B cell (primary cell): ENCODE data around the gene MED27. TPM values are rescaled to one million over a fixed set of nuclear protein-coding genes. Genes with fewer than 3 reads are reported as not detected.

ENCODE experiments used
- ATAC-seq: fragments of 200-7000 bp; cut with Tn5 transposase; one replicate; pipeline ENCODE4 v1.10.0; 2021; ENCODE audit warnings: low read depth, mild to moderate bottlenecking, moderate number of reproducible peaks, moderate library complexity
- CTCF ChIA-PET: fragments of 350-600 bp; sonication (Branson Sonifier 250); formaldehyde crosslinking; loops from one replicate; lab custom pipeline; 2021; ENCODE audit warnings: antibody characterized with exemption, inconsistent platforms; lab: Charles Lee
- POLR2A ChIA-PET: fragments of 350-600 bp; sonication (Branson Sonifier 250); formaldehyde crosslinking; loops from one replicate; lab custom pipeline; 2021; ENCODE audit warnings: antibody characterized with exemption; lab: Charles Lee
- DNase-seq: peaks from one replicate; pipeline ENCODE4 v3.0.0; 2013
- H2AFZ ChIP-seq: 2 replicates; pipeline ENCODE4 v1.6.1; 2012; ENCODE audit warnings: mild to moderate bottlenecking, low read depth, low read length; ENCODE audit not compliant: insufficient read depth, poor library complexity, severe bottlenecking
- H3K27ac ChIP-seq, 2 donors: 1 replicate in 1 of 2; 2 replicates in 1 of 2; pipeline ENCODE4 v1.5.1; 2012 to 2013; ENCODE audit warnings: low read length in 2 of 2, mild to moderate bottlenecking in 2 of 2, moderate library complexity in 1 of 2
- H3K27me3 ChIP-seq, 4 experiments: fragments of 200-600 bp in 1 of 4; sonication (generic) in 1 of 4; replicated peaks in 1 of 4; 1 replicate in 2 of 4; 2 replicates in 2 of 4; pipeline versions ENCODE4 v1.6.1 to v1.7.0; 2013 to 2016; ENCODE audit warnings: low read length in 3 of 4, mild to moderate bottlenecking in 2 of 4, mixed read lengths in 1 of 4, moderate library complexity in 1 of 4; ENCODE audit not compliant: insufficient read depth in 4 of 4, control insufficient read depth in 3 of 4; ENCODE audit errors: control extremely low read depth in 1 of 4
- H3K36me3 ChIP-seq, 2 experiments: replicated peaks in 1 of 2; 1 replicate in 1 of 2; 2 replicates in 1 of 2; pipeline versions ENCODE4 v1.6.1 to v1.7.1; 2013; ENCODE audit warnings: low read length in 1 of 2; ENCODE audit not compliant: insufficient read depth in 2 of 2, control insufficient read depth in 1 of 2; ENCODE audit errors: control extremely low read depth in 1 of 2, extremely low read depth in 1 of 2
- H3K4me1 ChIP-seq, 2 donors: fragments of 200-600 bp in 1 of 2; sonication (generic) in 1 of 2; 1 replicate in 1 of 2; 2 replicates in 1 of 2; pipeline versions ENCODE4 v1.5.1 to v1.6.1; 2013 to 2017; ENCODE audit warnings: low read length in 2 of 2; ENCODE audit not compliant: control insufficient read depth in 2 of 2, insufficient read depth in 2 of 2
- H3K4me2 ChIP-seq: replicated peaks from 2 replicates; pipeline ENCODE3; 2012; ENCODE audit warnings: mild to moderate bottlenecking, low read depth, low read length; ENCODE audit not compliant: poor library complexity, severe bottlenecking
- H3K4me3 ChIP-seq, 5 experiments: fragments of 200-600 bp in 1 of 5; sonication (generic) in 1 of 5; 1 replicate in 3 of 5; 2 replicates in 2 of 5; pipeline versions ENCODE4 v1.5.1 to v1.7.0; 2011 to 2016; ENCODE audit warnings: low read length in 4 of 5, mild to moderate bottlenecking in 4 of 5, low read depth in 2 of 5, control low read depth in 1 of 5, moderate library complexity in 1 of 5; ENCODE audit not compliant: insufficient read depth in 1 of 5; ENCODE audit errors: control extremely low read depth in 1 of 5, extremely low read depth in 1 of 5
- H3K79me2 ChIP-seq: fragments of 200-600 bp; sonication (generic); one replicate; pipeline ENCODE4 v1.6.0; 2016; ENCODE audit warnings: low read length; ENCODE audit not compliant: control insufficient read depth, insufficient read depth
- H3K9ac ChIP-seq: fragments of 200-600 bp; sonication (generic); 2 replicates; pipeline ENCODE4 v1.6.1; 2017; ENCODE audit warnings: mild to moderate bottlenecking, low read length, moderate library complexity
- H3K9me3 ChIP-seq, 3 donors: one replicate each; pipeline versions ENCODE4 v1.6.1 to v1.7.1; 2013; ENCODE audit warnings: low read length in 2 of 3; ENCODE audit not compliant: control insufficient read depth in 2 of 3, insufficient read depth in 1 of 3; ENCODE audit errors: control extremely low read depth in 1 of 3
- H4K20me1 ChIP-seq: 2 replicates; pipeline ENCODE4 v1.6.0; 2012; ENCODE audit warnings: mild to moderate bottlenecking, low read length; ENCODE audit not compliant: insufficient read depth, control insufficient read depth, poor library complexity, severe bottlenecking
- H3K27ac Mint-ChIP-seq: one replicate; pipeline ENCODE4 v1.8.0; 2021; ENCODE audit warnings: mixed read lengths
- H3K27me3 Mint-ChIP-seq: one replicate; pipeline ENCODE4 v1.8.0; 2021; ENCODE audit warnings: mixed read lengths
- H3K4me1 Mint-ChIP-seq: one replicate; pipeline ENCODE4 v1.8.0; 2021; ENCODE audit warnings: mixed read lengths
- H3K4me3 Mint-ChIP-seq: one replicate; pipeline ENCODE4 v1.8.0; 2021; ENCODE audit warnings: mixed read lengths
- H3K9me3 Mint-ChIP-seq: one replicate; pipeline ENCODE4 v1.8.0; 2022; ENCODE audit warnings: mixed read lengths; ENCODE audit not compliant: insufficient read depth
- EZH2 ChIP-seq: IDR thresholded peaks from 2 replicates; pipeline ENCODE4 v1.6.1; 2012; ENCODE audit warnings: borderline replicate concordance, low read depth, mild to moderate bottlenecking, moderate library complexity, low read length; ENCODE audit not compliant: insufficient read depth, poor library complexity, severe bottlenecking
- WGBS: methylation state at CpG from one replicate; pipeline ENCODE4 v1.1.5; 2013; ENCODE audit warnings: missing lambda C conversion rate; ENCODE audit not compliant: insufficient coverage; 5-methylcytosine and 5-hydroxymethylcytosine counted together
- intact Hi-C: fragments of 100-400 bp; cut with micrococcal nuclease; formaldehyde crosslinking; loops from one replicate; pipeline ENCODE4 v1.10.0; 2022
- polyA plus RNA-seq: library from polyadenylated mRNA; depleted of rRNA; stranded (reverse); fragments of >200 nt; gene quantifications from 2 replicates; pipeline ENCODE4 v1.2.3, GENCODE V29; 2012
- total RNA-seq, 2 donors: library from RNA; stranded (reverse); fragments of 120-200 nt in 1 of 2; gene quantifications; 1 replicate in 1 of 2; 2 replicates in 1 of 2; pipeline versions ENCODE4 v1.2.3 to v1.2.4, GENCODE V29; 2013 to 2022
- TF ChIP-seq, protein P1 (sequence below): fragments of 200-600 bp; IDR thresholded peaks from one replicate; pipeline ENCODE4 v1.8.0; 2022; ENCODE audit warnings: antibody characterized with exemption, mild to moderate bottlenecking

Gene MED27
- total and polyA plus RNA-seq, 2 donors (not counting 1 experiment from before 2014, with no cell fraction given), result 17.4 to 17.7 TPM

DNA sequence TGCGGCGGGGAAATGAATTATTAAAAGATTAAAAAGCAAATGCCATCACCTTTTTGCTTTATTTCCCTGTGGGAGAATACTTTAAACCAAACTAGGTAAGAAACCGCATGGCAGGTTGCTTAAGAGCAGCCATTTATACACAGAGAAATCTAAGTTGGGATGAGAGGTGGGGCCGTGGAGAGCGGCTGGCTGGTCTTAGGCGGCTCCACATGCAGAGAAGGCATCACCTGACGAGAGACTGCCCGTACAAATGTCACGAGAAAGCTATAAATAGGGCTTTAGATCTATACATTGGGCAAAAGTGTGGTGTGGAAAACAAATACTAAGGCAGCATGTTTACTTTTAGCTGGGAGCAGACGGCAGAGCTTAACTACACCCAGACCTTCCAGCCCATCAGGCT lies 39.4 kb downstream of the MED27 start:
- H2AFZ ChIP-seq, result no peak overlapping the region
- H3K27me3 ChIP-seq, result no peaks in the 10 kb centered on the region
- ATAC-seq (no peak), DNase-seq (no peak)
- peaks cover 58% of the 10 kb centered on the region for H3K79me2 ChIP-seq
- TF ChIP-seq EZH2, result no peak
- TF ChIP-seq, protein P1, sequence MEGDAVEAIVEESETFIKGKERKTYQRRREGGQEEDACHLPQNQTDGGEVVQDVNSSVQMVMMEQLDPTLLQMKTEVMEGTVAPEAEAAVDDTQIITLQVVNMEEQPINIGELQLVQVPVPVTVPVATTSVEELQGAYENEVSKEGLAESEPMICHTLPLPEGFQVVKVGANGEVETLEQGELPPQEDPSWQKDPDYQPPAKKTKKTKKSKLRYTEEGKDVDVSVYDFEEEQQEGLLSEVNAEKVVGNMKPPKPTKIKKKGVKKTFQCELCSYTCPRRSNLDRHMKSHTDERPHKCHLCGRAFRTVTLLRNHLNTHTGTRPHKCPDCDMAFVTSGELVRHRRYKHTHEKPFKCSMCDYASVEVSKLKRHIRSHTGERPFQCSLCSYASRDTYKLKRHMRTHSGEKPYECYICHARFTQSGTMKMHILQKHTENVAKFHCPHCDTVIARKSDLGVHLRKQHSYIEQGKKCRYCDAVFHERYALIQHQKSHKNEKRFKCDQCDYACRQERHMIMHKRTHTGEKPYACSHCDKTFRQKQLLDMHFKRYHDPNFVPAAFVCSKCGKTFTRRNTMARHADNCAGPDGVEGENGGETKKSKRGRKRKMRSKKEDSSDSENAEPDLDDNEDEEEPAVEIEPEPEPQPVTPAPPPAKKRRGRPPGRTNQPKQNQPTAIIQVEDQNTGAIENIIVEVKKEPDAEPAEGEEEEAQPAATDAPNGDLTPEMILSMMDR, result no peak
- CTCF ChIA-PET, result no interaction called here
- no peak overlapping the region for H3K9ac ChIP-seq
- POLR2A ChIA-PET, result no interaction called here
- intact Hi-C loops, result no loop called here
- Mint-ChIP-seq H3K27me3 (no peaks in the 10 kb centered on the region), H3K4me3 (no peak overlapping the region), H3K27ac (no peak overlapping the region), H3K4me1 (peaks cover 19% of the 10 kb centered on the region), H3K9me3 (no peaks in the 10 kb centered on the region)
- H3K9me3 ChIP-seq, result no peaks in the 10 kb centered on the region
- no peak overlapping the region for H3K4me2 ChIP-seq
- H4K20me1 ChIP-seq, result peaks cover 45% of the 10 kb centered on the region
- H3K4me1 ChIP-seq, result peaks cover 0 to 6% of the 10 kb centered on the region in 2 donors
- WGBS, result 96% methylated on average over 8 of the region's 10 CpGs
- peaks cover 0 to 6% of the 10 kb centered on the region in 2 experiments for H3K36me3 ChIP-seq
- no peak overlapping the region for H3K27ac ChIP-seq
- H3K4me3 ChIP-seq, result no peak overlapping the region

DNA sequence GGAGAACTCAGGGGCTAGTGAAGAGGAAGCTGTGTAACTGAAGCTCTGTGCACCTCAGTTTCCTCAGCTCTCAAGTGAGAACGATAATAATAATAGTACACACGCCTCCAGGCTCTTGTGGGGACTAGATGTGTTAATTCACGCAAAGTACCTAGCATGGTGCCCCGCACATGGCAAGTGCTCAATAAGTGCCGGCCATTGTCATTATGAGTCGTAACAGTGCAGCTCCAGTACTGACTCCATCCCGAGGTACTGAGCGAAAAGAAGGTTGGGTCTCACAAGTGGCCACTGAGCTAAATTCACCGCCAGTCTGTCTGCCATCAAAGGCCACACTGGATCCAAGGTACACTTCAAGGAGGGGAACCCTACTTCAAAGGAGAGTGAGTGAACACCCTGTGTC lies 40.4 kb downstream of the MED27 start:
- WGBS, result 97% methylated on average over 9 of the region's 9 CpGs

More for the DNA sequence above, 40.4 kb downstream of the MED27 start:
- Histone ChIP-seq H3K36me3 (peaks cover 0 to 6% of the 10 kb centered on the region in 2 experiments), H3K4me2 (no peak overlapping the region), H3K27me3 (no peaks in the 10 kb centered on the region), H3K9me3 (no peaks in the 10 kb centered on the region), H3K79me2 (peaks cover 62% of the 10 kb centered on the region), H3K4me3 (no peak overlapping the region), H2AFZ (no peak overlapping the region), H3K27ac (no peak overlapping the region), H3K4me1 (peaks cover 0 to 6% of the 10 kb centered on the region in 2 donors), H4K20me1 (peaks cover 55% of the 10 kb centered on the region), H3K9ac (no peak overlapping the region)
- no peak for TF ChIP-seq EZH2
- TF ChIP-seq, protein P1, result no peak
- Mint-ChIP-seq H3K9me3 (no peaks in the 10 kb centered on the region), H3K27ac (no peak overlapping the region), H3K27me3 (no peaks in the 10 kb centered on the region), H3K4me3 (no peak overlapping the region), H3K4me1 (peaks cover 23% of the 10 kb centered on the region)
- intact Hi-C loops, result no loop called here
- no peak for ATAC-seq
- no peak for DNase-seq
- CTCF ChIA-PET, result no interaction called here
- POLR2A ChIA-PET, result no interaction called here
